Hematopoietic multipotent progenitor cell (in vitro differentiated cells): ENCODE results near the gene SLC26A8. TPM values are rescaled to one million over a fixed set of nuclear protein-coding genes. Genes with fewer than 3 reads are reported as not detected.

ENCODE experiments used
- DNase-seq, 3 donors: peaks; one replicate each; pipeline ENCODE4 v3.0.0-alpha.2; 2011 to 2015; ENCODE audit warnings: low read depth in 2 of 3, low spot score in 2 of 3
- total RNA-seq: library from RNA; depleted of rRNA; stranded (reverse); fragments of >200 nt; gene quantifications from one replicate; pipeline ENCODE4 v1.2.3, GENCODE V29; 2012

The SLC26A8 gene
- total RNA-seq, 1 donor = 0.27 TPM

DNA sequence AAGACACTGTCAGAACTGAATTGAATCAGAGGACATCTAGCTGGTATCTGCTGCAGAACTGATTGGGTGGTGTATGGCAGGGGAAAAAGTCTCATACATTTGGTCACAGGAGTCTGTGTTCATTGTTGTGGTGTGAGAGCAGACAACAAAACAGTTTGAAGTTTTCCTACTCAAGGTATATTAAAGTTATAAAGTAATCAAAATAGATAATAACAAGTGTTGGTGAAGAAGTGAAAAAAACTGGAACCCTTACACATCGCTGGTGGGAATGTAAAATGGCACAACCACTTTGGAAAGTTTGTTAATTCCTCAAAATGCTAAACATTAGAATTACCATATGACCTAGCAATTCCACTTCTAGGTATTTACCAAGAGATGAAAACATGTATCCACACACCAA lies 128.2 kb downstream of the SLC26A8 start:
- no peak for DNase-seq

DNA sequence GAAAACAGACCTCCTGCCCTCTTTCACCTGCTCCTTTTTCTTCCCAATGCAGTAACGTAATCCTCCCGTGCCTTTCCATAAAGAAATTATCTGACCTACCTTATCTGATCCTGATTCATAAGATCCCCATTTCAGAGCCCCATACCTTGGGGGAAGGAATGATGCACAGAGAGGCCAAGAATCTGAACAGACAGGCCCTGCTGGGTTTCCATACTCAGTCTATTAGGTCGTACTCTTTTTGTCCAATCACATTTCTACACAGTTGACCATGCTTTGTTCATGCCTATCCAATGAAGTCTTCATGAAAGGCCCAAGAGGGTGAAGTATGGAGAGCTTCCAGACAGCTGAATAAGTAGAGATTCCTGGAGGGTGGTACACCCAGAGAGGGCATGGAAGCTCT lies 128.9 kb downstream of the SLC26A8 start:
- DNase-seq = no peak

DNA sequence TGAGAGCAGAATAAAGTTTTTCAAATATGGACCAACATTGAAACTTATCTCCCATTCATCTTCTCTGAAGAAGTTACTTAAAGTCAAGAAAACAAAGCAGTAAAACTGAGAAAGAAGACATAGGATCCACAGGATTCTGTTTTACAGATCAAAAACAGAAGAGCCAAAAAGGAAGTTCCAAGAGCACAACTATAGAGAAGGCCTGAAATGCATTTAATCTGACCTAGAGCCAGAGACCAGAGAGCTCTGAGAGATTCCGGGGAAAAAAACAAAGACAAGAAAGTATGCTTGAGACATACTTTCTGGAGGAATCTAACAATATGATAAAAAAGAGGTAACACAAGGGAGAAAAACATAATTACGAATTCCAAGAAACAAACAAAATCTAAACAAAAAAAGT lies 129.7 kb downstream of the SLC26A8 start:
- no peak for DNase-seq

Other genes with a start within 250 kb of the SLC26A8 start
- not detected for gene CLPSL2, start 248.0 kb downstream of the SLC26A8 start, total RNA-seq
- gene CLPSL1, start 243.6 kb downstream of the SLC26A8 start, total RNA-seq = not detected
- not detected for gene CLPS, start 227.3 kb downstream of the SLC26A8 start, total RNA-seq
- not detected for gene LHFPL5, start 219.3 kb downstream of the SLC26A8 start, total RNA-seq
- 30.7 TPM for gene SRPK1, start 103.5 kb downstream of the SLC26A8 start, total RNA-seq
- gene MAPK14, start 3.2 kb upstream of the SLC26A8 start, total RNA-seq = 98.0 TPM
- 1.1 TPM for gene MAPK13, start 105.9 kb upstream of the SLC26A8 start, total RNA-seq
- gene BRPF3, start 172.1 kb upstream of the SLC26A8 start, total RNA-seq = 10.5 TPM
- gene PNPLA1, start 245.4 kb upstream of the SLC26A8 start, total RNA-seq = 0.27 TPM